GM12891 (cell line): ENCODE data around the gene TMEM273.

Source experiments
- POLR2A ChIP-seq: IDR thresholded peaks from 2 replicates; pipeline ENCODE4 v1.6.1; 2011; ENCODE audit warnings: low read depth, low read length, control low read depth
- POU2F2 ChIP-seq: IDR thresholded peaks from 2 replicates; pipeline ENCODE4 v1.6.1; 2011; ENCODE audit warnings: low read depth, mild to moderate bottlenecking, control low read depth, low read length, moderate library complexity

DNA sequence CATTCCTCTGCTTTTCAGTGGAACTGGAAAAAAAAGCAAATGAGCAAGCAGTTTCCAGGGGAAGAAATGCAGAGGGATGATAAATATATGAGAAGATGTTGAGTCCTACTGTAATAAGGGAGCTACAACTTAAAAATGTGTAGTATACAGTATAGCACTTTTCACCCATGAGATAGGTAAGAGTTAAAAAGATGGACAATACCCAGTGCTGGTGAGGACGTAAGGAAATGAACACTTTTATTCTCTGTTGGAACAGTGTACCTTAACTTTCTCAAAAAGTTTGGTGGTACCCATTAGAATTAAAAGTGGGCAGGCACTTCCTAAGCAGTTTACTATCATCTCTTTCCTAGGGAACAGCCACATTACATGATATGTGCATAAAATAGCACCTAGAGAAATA, 51.7 kb downstream of the TMEM273 start:
- TF ChIP-seq POLR2A (no peak), POU2F2 (no peak)
